WTC11 (cell line): ENCODE results near the gene DNASE2B.

Experiments used
- ELF4 ChIP-seq: sonication (generic); formaldehyde crosslinking; IDR thresholded peaks from 2 replicates; pipeline ENCODE4 v1.8.1; 2022; ENCODE audit warnings: low read depth, mild to moderate bottlenecking, moderate library complexity, missing genetic modification reagents
- JUN ChIP-seq: sonication (generic); formaldehyde crosslinking; IDR thresholded peaks from 2 replicates; pipeline ENCODE4 v1.8.0; 2023; ENCODE audit warnings: mild to moderate bottlenecking, missing genetic modification reagents
- NFYB ChIP-seq: sonication (generic); formaldehyde crosslinking; conservative IDR thresholded peaks from 2 replicates; pipeline ENCODE4 v1.8.0; 2022; ENCODE audit warnings: low read depth, missing genetic modification reagents
- PRRX2 ChIP-seq: fragments of 250-450 bp; sonication (Bioruptor Pico); IDR thresholded peaks from 2 replicates; pipeline ENCODE4 v1.8.0; 2021; ENCODE audit warnings: mild to moderate bottlenecking
- SP1 ChIP-seq: sonication (generic); formaldehyde crosslinking; conservative IDR thresholded peaks from 2 replicates; pipeline ENCODE4 v1.8.1; 2022; ENCODE audit warnings: missing genetic modification reagents
- TF ChIP-seq, protein P1 (sequence below): sonication (generic); formaldehyde crosslinking; IDR thresholded peaks from 2 replicates; pipeline ENCODE4 v1.8.1; 2022; ENCODE audit warnings: low read depth, missing genetic modification reagents, borderline replicate concordance
- TF ChIP-seq, protein P2 (sequence below): fragments of 200-600 bp; IDR thresholded peaks from 2 replicates; pipeline ENCODE4 v1.8.0; 2022; ENCODE audit warnings: antibody characterized with exemption
- TF ChIP-seq, protein P3 (sequence below): fragments of 250-450 bp; sonication (Bioruptor Pico); IDR thresholded peaks from 2 replicates; pipeline ENCODE4 v2.1.2; 2022; ENCODE audit warnings: mild to moderate bottlenecking, moderate library complexity
- TF ChIP-seq, protein P4 (sequence below): sonication (generic); formaldehyde crosslinking; IDR thresholded peaks from 2 replicates; pipeline ENCODE4 v1.8.1; 2023; ENCODE audit warnings: mild to moderate bottlenecking, missing genetic modification reagents
- TF ChIP-seq, protein P5 (sequence below): sonication (generic); formaldehyde crosslinking; IDR thresholded peaks from 2 replicates; pipeline ENCODE4 v1.8.0; 2022; ENCODE audit warnings: mild to moderate bottlenecking, missing genetic modification reagents
- TF ChIP-seq, protein P6 (sequence below): sonication (generic); formaldehyde crosslinking; IDR thresholded peaks from 2 replicates; pipeline ENCODE4 v1.8.0; 2022; ENCODE audit warnings: mild to moderate bottlenecking, missing genetic modification reagents
- TF ChIP-seq, protein P7 (sequence below): sonication (generic); formaldehyde crosslinking; IDR thresholded peaks from 2 replicates; pipeline ENCODE4 v1.8.1; 2022; ENCODE audit warnings: mild to moderate bottlenecking, missing genetic modification reagents, moderate library complexity, borderline replicate concordance
- TF ChIP-seq, protein P8 (sequence below): sonication (generic); formaldehyde crosslinking; conservative IDR thresholded peaks from 2 replicates; pipeline ENCODE4 v1.8.1; 2022; ENCODE audit warnings: mild to moderate bottlenecking, missing genetic modification reagents
- TF ChIP-seq, protein P9 (sequence below): sonication (generic); formaldehyde crosslinking; conservative IDR thresholded peaks from 2 replicates; pipeline ENCODE4 v1.8.1; 2023; ENCODE audit warnings: mild to moderate bottlenecking, low read depth, missing genetic modification reagents, moderate library complexity

DNA sequence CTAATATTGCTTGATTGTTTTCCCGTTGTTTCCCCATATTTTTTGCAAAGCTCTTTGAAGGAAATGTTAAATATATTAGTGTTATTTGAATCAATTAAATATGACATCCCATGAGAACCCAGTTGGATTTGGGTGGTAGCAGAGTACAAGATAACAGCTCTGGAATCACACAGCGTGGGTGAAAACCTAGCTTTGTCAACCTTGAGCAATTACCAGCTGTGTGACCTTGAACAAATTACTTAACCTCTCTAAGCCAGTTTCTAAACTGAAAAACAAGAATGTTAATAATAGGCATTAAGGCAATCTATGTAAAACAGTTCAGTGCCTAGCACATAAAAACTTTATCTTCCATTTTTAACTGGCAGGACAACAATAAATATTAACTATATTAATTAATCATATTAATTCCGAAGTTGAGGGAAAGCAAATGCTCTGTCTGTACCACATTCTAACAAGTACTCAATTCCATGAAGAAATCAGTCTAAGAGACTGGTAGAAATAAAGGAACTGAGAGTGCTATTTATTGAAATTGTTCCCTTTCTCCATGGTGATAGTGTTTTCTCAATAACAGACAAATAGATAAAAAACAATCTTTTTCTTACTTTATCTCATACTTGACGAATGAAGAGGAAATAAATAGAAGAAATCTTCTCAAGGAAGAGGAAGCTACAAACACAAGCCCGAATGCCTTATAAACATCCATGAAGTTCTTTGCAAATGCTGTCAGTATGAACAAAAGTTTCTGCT is 27.0 kb downstream of the DNASE2B start:
- TF ChIP-seq, protein P1, sequence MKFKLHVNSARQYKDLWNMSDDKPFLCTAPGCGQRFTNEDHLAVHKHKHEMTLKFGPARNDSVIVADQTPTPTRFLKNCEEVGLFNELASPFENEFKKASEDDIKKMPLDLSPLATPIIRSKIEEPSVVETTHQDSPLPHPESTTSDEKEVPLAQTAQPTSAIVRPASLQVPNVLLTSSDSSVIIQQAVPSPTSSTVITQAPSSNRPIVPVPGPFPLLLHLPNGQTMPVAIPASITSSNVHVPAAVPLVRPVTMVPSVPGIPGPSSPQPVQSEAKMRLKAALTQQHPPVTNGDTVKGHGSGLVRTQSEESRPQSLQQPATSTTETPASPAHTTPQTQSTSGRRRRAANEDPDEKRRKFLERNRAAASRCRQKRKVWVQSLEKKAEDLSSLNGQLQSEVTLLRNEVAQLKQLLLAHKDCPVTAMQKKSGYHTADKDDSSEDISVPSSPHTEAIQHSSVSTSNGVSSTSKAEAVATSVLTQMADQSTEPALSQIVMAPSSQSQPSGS, result no peak
- TF ChIP-seq, protein P2, sequence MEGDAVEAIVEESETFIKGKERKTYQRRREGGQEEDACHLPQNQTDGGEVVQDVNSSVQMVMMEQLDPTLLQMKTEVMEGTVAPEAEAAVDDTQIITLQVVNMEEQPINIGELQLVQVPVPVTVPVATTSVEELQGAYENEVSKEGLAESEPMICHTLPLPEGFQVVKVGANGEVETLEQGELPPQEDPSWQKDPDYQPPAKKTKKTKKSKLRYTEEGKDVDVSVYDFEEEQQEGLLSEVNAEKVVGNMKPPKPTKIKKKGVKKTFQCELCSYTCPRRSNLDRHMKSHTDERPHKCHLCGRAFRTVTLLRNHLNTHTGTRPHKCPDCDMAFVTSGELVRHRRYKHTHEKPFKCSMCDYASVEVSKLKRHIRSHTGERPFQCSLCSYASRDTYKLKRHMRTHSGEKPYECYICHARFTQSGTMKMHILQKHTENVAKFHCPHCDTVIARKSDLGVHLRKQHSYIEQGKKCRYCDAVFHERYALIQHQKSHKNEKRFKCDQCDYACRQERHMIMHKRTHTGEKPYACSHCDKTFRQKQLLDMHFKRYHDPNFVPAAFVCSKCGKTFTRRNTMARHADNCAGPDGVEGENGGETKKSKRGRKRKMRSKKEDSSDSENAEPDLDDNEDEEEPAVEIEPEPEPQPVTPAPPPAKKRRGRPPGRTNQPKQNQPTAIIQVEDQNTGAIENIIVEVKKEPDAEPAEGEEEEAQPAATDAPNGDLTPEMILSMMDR, result no peak
- TF ChIP-seq, protein P3, sequence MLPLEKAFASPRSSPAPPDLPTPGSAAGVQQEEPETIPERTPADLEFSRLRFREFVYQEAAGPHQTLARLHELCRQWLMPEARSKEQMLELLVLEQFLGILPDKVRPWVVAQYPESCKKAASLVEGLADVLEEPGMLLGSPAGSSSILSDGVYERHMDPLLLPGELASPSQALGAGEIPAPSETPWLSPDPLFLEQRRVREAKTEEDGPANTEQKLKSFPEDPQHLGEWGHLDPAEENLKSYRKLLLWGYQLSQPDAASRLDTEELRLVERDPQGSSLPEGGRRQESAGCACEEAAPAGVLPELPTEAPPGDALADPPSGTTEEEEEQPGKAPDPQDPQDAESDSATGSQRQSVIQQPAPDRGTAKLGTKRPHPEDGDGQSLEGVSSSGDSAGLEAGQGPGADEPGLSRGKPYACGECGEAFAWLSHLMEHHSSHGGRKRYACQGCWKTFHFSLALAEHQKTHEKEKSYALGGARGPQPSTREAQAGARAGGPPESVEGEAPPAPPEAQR (CRISPR knock-in tag), result no peak
- no peak for TF ChIP-seq NFYB
- TF ChIP-seq ELF4, result no peak
- TF ChIP-seq JUN (CRISPR knock-in tag), result no peak
- no peak for TF ChIP-seq SP1 (CRISPR knock-in tag)
- TF ChIP-seq, protein P4, sequence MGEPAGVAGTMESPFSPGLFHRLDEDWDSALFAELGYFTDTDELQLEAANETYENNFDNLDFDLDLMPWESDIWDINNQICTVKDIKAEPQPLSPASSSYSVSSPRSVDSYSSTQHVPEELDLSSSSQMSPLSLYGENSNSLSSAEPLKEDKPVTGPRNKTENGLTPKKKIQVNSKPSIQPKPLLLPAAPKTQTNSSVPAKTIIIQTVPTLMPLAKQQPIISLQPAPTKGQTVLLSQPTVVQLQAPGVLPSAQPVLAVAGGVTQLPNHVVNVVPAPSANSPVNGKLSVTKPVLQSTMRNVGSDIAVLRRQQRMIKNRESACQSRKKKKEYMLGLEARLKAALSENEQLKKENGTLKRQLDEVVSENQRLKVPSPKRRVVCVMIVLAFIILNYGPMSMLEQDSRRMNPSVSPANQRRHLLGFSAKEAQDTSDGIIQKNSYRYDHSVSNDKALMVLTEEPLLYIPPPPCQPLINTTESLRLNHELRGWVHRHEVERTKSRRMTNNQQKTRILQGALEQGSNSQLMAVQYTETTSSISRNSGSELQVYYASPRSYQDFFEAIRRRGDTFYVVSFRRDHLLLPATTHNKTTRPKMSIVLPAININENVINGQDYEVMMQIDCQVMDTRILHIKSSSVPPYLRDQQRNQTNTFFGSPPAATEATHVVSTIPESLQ (CRISPR knock-in tag), result no peak
- TF ChIP-seq, protein P5, sequence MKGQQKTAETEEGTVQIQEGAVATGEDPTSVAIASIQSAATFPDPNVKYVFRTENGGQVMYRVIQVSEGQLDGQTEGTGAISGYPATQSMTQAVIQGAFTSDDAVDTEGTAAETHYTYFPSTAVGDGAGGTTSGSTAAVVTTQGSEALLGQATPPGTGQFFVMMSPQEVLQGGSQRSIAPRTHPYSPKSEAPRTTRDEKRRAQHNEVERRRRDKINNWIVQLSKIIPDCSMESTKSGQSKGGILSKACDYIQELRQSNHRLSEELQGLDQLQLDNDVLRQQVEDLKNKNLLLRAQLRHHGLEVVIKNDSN (CRISPR knock-in tag), result no peak
- TF ChIP-seq, protein P6, sequence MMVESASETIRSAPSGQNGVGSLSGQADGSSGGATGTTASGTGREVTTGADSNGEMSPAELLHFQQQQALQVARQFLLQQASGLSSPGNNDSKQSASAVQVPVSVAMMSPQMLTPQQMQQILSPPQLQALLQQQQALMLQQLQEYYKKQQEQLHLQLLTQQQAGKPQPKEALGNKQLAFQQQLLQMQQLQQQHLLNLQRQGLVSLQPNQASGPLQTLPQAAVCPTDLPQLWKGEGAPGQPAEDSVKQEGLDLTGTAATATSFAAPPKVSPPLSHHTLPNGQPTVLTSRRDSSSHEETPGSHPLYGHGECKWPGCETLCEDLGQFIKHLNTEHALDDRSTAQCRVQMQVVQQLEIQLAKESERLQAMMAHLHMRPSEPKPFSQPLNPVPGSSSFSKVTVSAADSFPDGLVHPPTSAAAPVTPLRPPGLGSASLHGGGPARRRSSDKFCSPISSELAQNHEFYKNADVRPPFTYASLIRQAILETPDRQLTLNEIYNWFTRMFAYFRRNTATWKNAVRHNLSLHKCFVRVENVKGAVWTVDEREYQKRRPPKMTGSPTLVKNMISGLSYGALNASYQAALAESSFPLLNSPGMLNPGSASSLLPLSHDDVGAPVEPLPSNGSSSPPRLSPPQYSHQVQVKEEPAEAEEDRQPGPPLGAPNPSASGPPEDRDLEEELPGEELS (CRISPR knock-in tag), result no peak
- TF ChIP-seq, protein P7, sequence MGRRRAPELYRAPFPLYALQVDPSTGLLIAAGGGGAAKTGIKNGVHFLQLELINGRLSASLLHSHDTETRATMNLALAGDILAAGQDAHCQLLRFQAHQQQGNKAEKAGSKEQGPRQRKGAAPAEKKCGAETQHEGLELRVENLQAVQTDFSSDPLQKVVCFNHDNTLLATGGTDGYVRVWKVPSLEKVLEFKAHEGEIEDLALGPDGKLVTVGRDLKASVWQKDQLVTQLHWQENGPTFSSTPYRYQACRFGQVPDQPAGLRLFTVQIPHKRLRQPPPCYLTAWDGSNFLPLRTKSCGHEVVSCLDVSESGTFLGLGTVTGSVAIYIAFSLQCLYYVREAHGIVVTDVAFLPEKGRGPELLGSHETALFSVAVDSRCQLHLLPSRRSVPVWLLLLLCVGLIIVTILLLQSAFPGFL, result no peak
- TF ChIP-seq PRRX2, result no peak
- TF ChIP-seq, protein P8, sequence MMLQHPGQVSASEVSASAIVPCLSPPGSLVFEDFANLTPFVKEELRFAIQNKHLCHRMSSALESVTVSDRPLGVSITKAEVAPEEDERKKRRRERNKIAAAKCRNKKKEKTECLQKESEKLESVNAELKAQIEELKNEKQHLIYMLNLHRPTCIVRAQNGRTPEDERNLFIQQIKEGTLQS, result no peak
- TF ChIP-seq, protein P9, sequence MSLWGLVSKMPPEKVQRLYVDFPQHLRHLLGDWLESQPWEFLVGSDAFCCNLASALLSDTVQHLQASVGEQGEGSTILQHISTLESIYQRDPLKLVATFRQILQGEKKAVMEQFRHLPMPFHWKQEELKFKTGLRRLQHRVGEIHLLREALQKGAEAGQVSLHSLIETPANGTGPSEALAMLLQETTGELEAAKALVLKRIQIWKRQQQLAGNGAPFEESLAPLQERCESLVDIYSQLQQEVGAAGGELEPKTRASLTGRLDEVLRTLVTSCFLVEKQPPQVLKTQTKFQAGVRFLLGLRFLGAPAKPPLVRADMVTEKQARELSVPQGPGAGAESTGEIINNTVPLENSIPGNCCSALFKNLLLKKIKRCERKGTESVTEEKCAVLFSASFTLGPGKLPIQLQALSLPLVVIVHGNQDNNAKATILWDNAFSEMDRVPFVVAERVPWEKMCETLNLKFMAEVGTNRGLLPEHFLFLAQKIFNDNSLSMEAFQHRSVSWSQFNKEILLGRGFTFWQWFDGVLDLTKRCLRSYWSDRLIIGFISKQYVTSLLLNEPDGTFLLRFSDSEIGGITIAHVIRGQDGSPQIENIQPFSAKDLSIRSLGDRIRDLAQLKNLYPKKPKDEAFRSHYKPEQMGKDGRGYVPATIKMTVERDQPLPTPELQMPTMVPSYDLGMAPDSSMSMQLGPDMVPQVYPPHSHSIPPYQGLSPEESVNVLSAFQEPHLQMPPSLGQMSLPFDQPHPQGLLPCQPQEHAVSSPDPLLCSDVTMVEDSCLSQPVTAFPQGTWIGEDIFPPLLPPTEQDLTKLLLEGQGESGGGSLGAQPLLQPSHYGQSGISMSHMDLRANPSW (CRISPR knock-in tag), result no peak
